ENCODE data around the gene MRNIP. TPM values are rescaled to one million over a fixed set of nuclear protein-coding genes. Genes with fewer than 3 reads are reported as not detected.
A peak's percentile ranks its signal among the peaks of the same experiment; 100 is the strongest.

Gene MRNIP
- total RNA-seq, 1 experiment from 2014 or later = 37.8 TPM

DNA sequence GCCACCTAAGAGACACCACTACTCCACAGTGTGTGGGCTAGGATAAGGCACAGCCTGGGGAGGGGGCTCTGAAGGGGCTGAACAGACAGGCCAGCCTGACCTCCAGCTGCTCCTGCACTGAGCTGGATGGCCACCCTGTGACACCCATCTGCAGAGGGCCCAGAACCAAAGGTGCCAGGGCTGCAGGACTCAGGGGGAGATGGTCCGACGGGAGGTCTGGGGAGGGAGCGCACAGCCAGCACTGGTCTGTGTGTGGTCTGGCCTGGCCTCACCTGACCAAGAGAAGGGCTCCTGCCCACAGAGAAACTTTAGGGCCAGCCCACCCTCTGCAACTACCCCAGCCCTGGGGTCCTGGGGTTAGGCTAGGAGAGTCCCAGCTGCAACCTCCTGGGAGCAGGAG, 64.0 kb downstream of the MRNIP start:
- H3K4me3 ChIP-seq (ENCODE audit: low read depth, low read length) = peak overlapping the region; percentile 77
- ChIA-PET CTCF (no interaction called here), POLR2A (no interaction called here)
- H3K9me3 Mint-ChIP-seq (ENCODE audit: unreplicated experiment) = no peaks in the 10 kb centered on the region
- intact Hi-C loops (cut with micrococcal nuclease; ENCODE audit: unreplicated experiment) = loop anchor here (10.0 kb wide), 1 partner anchor 120 kb away; no protein-coding TSS in a partner anchor
- H3K4me1 Mint-ChIP-seq (ENCODE audit: low read depth, unreplicated experiment) = peaks cover 7% of the 10 kb centered on the region
- H3K27ac Mint-ChIP-seq (ENCODE audit: unreplicated experiment) = peak overlapping the region; percentile 53
- H3K9me3 ChIP-seq = no peaks in the 10 kb centered on the region
- no peak for DNase-seq
- peaks cover 5% of the 10 kb centered on the region; the same call in 1 of the 2 replicates for H3K36me3 ChIP-seq (ENCODE audit: control insufficient read depth, insufficient read depth, low read length)
- peaks cover 47% of the 10 kb centered on the region for H3K36me3 Mint-ChIP-seq (ENCODE audit: insufficient read depth, unreplicated experiment)
- BruUV-seq (replicated peaks) = no TSS peak
- TF ChIP-seq, protein P1, sequence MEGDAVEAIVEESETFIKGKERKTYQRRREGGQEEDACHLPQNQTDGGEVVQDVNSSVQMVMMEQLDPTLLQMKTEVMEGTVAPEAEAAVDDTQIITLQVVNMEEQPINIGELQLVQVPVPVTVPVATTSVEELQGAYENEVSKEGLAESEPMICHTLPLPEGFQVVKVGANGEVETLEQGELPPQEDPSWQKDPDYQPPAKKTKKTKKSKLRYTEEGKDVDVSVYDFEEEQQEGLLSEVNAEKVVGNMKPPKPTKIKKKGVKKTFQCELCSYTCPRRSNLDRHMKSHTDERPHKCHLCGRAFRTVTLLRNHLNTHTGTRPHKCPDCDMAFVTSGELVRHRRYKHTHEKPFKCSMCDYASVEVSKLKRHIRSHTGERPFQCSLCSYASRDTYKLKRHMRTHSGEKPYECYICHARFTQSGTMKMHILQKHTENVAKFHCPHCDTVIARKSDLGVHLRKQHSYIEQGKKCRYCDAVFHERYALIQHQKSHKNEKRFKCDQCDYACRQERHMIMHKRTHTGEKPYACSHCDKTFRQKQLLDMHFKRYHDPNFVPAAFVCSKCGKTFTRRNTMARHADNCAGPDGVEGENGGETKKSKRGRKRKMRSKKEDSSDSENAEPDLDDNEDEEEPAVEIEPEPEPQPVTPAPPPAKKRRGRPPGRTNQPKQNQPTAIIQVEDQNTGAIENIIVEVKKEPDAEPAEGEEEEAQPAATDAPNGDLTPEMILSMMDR (IDR thresholded peaks at IDR 0.05; ENCODE audit: insufficient read depth in 1 of 2, low read depth in 1 of 2, low read length in 1 of 2, severe bottlenecking in 1 of 2, unreplicated experiment in 1 of 2) = no peak
- H3K4me1 ChIP-seq = peaks cover 14% of the 10 kb centered on the region; the same call in 1 of the 2 replicates
- H3K4me3 Mint-ChIP-seq (ENCODE audit: unreplicated experiment) = peak overlapping the region; percentile 74
- no peaks in the 10 kb centered on the region for H3K27me3 Mint-ChIP-seq (ENCODE audit: insufficient read depth, unreplicated experiment)
- H3K27me3 ChIP-seq (replicated peaks; ENCODE audit: control insufficient read depth, insufficient read depth, low read length) = no peaks in the 10 kb centered on the region

DNA sequence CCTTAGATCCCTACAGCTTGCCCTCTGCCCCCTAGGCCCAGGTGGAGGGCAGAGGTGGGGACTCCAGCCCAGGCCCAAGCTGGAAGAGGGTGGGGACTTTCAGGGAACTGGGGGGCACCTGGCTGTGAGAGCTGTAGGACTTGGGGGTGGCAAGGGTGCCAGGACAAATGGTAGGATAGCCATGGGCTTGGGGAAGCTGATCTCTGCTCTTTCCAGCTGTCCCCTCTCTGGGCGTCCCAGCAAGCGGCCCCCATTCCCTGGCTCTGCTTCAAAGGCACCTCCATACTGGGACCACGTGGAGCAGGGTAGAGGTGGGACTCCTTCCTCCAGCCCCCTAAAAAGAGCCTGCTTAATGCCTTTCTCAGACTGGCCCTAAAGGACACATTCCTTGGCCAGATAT, 64.4 kb downstream of the MRNIP start:
- no peak overlapping the region for H3K4me3 ChIP-seq (ENCODE audit: low read depth, low read length)
- Mint-ChIP-seq H3K27me3 (ENCODE audit: insufficient read depth, unreplicated experiment) (no peaks in the 10 kb centered on the region), H3K27ac (ENCODE audit: unreplicated experiment) (no peak overlapping the region), H3K4me1 (ENCODE audit: low read depth, unreplicated experiment) (peaks cover 7% of the 10 kb centered on the region), H3K4me3 (ENCODE audit: unreplicated experiment) (peak overlapping the region; percentile 74), H3K36me3 (ENCODE audit: insufficient read depth, unreplicated experiment) (peaks cover 43% of the 10 kb centered on the region), H3K9me3 (ENCODE audit: unreplicated experiment) (no peaks in the 10 kb centered on the region)
- POLR2A ChIA-PET = no interaction called here
- H3K9me3 ChIP-seq = no peaks in the 10 kb centered on the region
- CTCF ChIA-PET = no interaction called here
- intact Hi-C loops (cut with micrococcal nuclease; ENCODE audit: unreplicated experiment) = loop anchor here (10.0 kb wide), 1 partner anchor 119 kb away; no protein-coding TSS in a partner anchor
- H3K27me3 ChIP-seq (replicated peaks; ENCODE audit: control insufficient read depth, insufficient read depth, low read length) = no peaks in the 10 kb centered on the region
- TF ChIP-seq, protein P1 (IDR thresholded peaks at IDR 0.05; ENCODE audit: insufficient read depth in 1 of 2, low read depth in 1 of 2, low read length in 1 of 2, severe bottlenecking in 1 of 2, unreplicated experiment in 1 of 2) = no peak
- DNase-seq = no peak
- peaks cover 3% of the 10 kb centered on the region; the same call in 1 of the 2 replicates for H3K36me3 ChIP-seq (ENCODE audit: control insufficient read depth, insufficient read depth, low read length)
- no TSS peak for BruUV-seq (replicated peaks)
- H3K4me1 ChIP-seq = peaks cover 14% of the 10 kb centered on the region; the same call in 1 of the 2 replicates

DNA sequence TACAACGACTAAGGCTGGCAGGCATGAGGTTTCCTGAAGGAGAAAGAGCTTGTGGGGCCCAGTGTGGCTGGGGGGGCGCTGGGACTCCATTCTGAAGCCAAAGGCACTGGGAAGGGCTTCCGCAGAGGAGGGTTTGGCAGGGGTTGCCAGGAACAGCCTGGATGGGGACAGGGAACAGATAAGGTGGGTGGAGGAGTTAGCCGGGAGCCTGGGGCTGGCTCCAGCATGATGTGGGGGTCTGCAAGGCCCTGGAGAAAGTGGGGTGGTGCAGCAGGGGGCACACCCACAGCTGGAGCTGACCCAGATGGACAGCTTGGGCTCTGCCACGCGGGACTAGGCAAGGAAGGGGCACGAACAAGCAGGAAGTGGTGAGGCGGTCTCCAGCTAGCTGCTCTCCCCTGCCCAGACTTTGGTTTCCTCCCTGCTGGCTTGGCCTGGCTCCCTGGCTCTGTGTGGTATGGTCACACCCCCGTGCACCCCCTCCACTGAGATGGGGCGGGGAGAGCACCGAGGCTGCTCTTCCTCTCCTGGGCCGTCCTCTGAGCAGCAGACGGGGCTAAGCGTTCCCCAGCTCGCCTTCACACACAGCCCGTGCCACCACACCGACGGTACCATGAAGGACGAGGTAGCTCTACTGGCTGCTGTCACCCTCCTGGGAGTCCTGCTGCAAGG, 65.0 kb downstream of the MRNIP start, which contains the start of gene LTC4S:
Gene LTC4S, plus strand, starts transcription at position 519 of the 672 bp plus-strand sequence. Its CDS starts 95 bp downstream, at position 614.
- POLR2A ChIA-PET = no interaction called here
- no peak for DNase-seq
- Histone ChIP-seq H3K27me3 (replicated peaks; ENCODE audit: control insufficient read depth, insufficient read depth, low read length) (no peaks in the 10 kb centered on the region), H3K9me3 (no peaks in the 10 kb centered on the region), H3K4me3 (ENCODE audit: low read depth, low read length) (peak within 1 kb of the TSS; percentile 77), H3K4me1 (peaks cover 14% of the 10 kb centered on the region; the same call in 1 of the 2 replicates), H3K36me3 (ENCODE audit: control insufficient read depth, insufficient read depth, low read length) (peaks cover 1% of the 10 kb centered on the region; the same call in 1 of the 2 replicates)
- Mint-ChIP-seq H3K4me3 (ENCODE audit: unreplicated experiment) (peak within 1 kb of the TSS; percentile 74), H3K27me3 (ENCODE audit: insufficient read depth, unreplicated experiment) (no peaks in the 10 kb centered on the region), H3K4me1 (ENCODE audit: low read depth, unreplicated experiment) (peaks cover 7% of the 10 kb centered on the region), H3K9me3 (ENCODE audit: unreplicated experiment) (no peaks in the 10 kb centered on the region), H3K27ac (ENCODE audit: unreplicated experiment) (peak within 1 kb of the TSS; percentile 69), H3K36me3 (ENCODE audit: insufficient read depth, unreplicated experiment) (peaks cover 39% of the 10 kb centered on the region)
- no TSS peak for BruUV-seq (replicated peaks)
- CTCF ChIA-PET = no interaction called here
- intact Hi-C loops (cut with micrococcal nuclease; ENCODE audit: unreplicated experiment) = loop anchor here (10.0 kb wide), 1 partner anchor 119 kb away; no protein-coding TSS in a partner anchor
- TF ChIP-seq, protein P1 (IDR thresholded peaks at IDR 0.05; ENCODE audit: insufficient read depth in 1 of 2, low read depth in 1 of 2, low read length in 1 of 2, severe bottlenecking in 1 of 2, unreplicated experiment in 1 of 2) = no peak

All from Caco-2 (cell line).